ENCODE data around the gene ZBTB1.
A peak's percentile ranks its signal among the peaks of the same experiment; 100 is the strongest.
"Not testable (repeated sequence)": the region's sequence is repeated elsewhere in the genome, so short reads cannot be mapped to it uniquely, and the experiment has no call there.

Gene ZBTB1

DNA sequence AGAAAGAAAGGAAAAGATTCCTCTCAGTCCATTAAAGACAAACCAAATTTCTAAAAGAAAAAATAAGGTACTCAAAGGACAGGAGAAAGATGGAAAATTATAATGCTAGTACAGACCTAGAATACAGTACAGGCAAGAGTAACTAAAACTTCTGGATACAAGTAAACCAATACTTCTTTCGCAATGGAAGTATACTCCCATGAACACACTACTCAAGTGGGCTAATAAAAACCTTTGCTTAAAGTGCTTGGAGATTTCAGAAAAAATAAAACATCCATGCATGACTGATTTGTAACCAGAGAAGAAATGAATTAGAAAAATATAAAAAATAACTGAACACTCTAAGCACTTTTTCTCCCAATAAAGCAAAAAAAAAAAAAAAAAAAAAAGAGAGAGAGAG, 4.5 kb upstream of the ZBTB1 start:
- DNase-seq: no peak

DNA sequence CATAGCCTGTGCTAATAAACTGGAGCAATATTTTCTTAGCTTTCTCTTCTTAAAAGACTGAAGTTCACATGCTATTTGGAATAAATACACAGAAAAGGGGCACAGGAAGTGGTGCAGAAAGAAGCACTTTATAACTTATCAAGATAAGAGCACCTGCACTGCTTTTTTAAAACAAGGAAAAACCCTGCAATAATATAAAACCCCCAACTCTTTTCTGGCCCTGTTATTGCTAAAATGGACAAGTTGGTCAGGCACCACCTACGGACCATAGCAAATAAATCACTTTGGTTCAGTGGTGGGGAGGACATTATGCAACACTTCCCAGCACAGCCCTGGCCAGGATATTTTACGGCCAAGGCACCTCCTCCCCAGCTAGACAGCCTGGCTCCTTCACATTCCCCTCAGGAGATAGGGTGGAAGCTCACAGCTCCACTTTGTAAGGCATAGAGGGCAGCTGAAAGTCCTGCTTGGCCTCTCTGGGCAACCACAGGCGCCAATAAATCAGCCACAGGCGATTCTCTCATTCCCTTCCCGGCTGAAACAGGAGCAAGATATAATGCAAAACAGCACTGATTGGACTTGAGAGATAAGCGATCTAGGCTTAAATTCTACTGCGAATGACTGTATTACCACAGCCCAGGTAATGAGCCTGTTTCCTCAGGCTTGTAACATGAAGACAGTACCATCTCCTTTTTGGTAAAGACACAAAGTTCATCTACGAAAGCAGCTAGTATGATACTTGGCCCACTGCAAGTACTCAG, 3.0 kb upstream of the ZBTB1 start:
- DNase-seq: no peak

DNA sequence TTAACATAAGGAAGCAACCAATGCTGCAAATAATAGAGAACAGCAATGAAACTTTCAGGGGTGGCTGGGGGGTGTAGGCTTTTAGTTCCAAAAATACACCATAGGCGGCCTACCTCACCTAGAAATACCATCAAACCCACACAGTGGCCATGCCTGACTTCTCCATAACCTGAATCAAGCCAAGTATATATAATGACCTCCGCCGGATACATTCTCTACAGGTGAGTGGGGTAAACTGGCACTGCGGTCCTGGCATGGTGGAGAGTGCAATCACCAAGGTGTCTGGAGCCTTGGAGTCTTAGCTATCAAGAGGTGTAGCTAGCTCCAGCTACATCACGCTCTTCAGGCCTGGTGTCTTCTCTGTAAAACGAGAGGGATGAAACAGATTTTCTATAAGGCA, 2.1 kb upstream of the ZBTB1 start:
- no peak for DNase-seq

DNA sequence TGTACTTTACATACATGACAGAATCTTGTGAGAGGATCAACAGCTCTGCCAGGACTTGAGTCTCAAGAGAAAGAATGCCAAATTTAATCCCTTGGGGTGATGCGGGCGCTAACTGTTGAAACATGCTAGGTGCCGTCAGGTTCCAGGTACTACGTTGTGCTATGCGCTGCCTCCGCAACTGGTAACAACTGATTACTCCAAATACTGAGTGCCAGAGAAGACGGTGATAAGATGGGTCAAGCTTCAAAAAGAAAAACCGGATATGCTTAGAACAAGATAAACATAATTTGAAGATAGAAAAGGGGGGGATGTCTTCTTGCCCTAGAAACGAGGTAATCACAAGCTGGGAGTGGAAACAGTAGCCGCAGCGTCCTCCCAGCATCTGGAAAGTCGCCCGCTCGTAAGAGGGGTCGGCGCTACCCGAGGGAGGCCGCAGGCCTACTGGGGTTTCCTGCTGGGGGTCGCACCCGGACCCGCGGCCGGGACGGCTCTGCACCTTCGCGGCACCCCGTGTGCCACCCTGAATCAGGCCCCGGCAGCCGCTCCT, 1.6 kb upstream of the ZBTB1 start:
- DNase-seq: no peak

DNA sequence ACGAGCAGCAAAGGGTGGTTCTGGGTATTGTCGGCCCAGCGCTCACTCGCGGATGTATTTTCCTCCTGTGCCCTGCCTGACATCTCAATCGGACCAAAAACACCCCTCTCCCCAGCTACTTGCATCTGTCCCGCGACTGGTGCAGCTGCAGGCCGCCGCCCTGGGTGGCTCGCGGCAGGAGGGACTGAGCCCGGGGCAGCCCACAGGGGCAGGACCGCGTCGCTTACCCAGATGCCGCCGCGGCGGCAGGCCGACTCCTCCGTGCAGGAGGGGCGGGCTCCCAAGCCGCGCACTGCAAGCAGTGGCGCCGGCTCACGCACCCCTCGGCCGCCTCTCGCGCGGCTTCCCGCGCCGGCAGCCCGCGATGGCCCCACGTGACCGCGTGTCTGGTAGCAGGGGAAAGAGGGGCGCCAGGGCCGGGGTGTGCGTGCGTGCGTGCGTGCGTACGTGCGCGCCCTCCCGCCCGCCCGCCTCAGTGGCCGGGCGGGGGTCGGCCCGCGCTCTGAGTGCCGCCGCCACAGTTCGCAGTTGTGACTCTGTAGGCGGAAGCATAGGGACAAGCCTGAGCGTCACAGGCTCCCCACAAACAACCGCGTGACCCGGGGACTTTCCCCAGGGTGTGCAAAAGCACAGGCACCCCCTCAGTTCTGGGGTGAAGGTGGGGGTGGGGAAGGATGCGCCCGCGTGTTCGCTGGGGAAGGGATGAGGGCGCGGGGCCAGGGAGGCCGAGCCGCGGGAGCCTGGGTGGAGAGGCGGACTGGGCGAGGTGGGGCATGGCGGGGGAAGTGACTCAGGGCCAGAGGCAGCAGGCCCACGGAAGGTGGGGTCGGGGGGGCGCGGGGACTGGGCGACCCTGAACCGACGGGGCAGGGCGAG, 898 bp upstream of the ZBTB1 start, which contains the start of gene ZBTB25:
ZBTB25 (minus strand) TSS at position 405 of the 876 bp plus-strand sequence. CDS start 13,305 bp downstream, outside the sequence.
- peak; percentile 94 for DNase-seq

GRCh38 chr14:64504897-64505794, 576 bp downstream of the ZBTB1 start:
- peak; percentile 89 for DNase-seq

GRCh38 chr14:64506721-64507120, 2.2 kb downstream of the ZBTB1 start:
- no peak for DNase-seq

GRCh38 chr14:64507376-64508156, 3.0 kb downstream of the ZBTB1 start:
- DNase-seq: no peak

DNA sequence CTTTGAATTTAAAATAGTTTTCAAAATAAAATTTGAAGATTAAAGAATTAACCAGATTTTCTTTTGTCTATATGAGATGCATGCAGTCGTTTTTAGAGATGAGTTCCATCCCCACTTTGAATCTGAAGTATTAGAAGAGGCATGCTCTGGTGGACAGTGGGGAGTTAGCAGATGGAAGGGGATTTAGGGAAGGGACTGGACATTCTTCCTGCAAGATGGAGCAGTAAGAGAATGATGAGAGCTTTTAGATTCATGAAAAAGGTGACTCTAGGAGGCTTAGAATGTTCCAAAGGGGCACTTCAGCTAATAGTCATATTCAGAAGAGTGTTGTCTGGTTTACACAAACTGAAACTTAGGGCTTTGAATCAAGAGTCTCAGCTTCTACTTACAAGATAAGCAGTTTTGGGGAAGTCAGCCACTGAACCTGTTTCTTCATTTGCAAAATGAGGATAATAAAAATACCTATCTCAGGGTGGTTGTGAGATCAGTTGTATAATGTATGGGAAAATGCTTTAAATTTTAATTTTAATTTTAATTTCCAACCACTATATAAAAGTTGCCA, 3.7 kb downstream of the ZBTB1 start:
- DNase-seq: no peak

- no peak for DNase-seq
Observed at GRCh38 chr14:64509036-64509435, 4.5 kb downstream of the ZBTB1 start.

DNA sequence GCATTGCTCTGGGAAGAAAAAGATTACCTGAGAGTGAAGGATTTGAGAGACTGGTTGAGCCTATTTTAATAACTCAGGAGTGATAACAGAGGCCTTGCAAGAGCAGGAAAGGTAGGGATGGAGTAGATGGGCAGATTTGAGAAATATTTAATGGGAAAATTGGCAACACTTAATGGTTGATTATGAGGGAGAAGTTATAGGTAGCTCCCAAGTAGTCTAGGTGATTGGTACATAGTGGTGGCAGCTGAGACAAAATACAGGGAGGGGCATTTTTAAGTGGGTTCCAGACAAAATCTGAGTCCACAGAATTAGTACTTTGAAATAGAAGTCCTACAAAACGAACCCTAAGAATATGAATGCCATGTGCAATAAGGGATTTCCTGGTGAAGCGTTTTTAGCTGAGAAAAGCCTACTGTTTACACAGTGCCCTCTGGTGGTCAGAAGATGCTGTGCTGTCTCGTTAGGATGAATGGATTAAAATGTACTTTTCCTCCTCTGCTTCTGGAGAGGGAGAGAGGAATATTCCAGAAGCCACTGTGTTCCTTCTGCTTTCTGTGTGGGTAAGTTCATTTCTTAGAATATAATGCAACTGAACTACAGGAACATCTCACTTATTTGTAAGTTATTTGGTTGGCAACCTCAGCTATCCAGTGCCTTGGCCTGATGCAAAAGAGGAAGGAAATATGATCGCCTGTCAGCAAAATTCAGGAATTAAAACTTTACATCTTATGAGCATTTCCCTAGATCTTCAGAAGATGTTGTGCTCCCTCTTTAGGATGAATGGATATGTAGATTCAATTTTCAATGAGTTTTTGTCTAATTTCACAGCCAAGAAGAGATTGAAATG, 6.5 kb downstream of the ZBTB1 start:
- DNase-seq: peak; percentile 68

DNA sequence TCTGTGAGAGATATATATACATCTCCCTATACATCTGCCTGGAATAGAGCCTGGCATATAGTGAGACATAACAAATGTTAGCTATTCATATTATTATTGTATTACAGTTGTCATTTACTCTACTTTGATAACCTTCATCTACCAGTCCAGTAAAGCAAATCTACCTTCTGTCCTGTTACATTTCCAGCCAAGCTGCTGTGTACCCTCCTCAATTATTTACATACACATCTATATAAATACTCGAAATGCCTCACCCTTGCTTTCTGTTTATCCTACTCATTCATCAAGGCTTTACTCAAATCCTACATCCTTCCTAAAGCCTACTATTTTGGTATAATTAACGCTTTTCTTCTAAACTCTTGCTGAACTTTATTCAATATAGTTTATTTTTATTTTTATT, 8.7 kb downstream of the ZBTB1 start:
- no peak for DNase-seq

GRCh38 chr14:64515053-64515452, 10.5 kb downstream of the ZBTB1 start:
- DNase-seq: no peak

DNA sequence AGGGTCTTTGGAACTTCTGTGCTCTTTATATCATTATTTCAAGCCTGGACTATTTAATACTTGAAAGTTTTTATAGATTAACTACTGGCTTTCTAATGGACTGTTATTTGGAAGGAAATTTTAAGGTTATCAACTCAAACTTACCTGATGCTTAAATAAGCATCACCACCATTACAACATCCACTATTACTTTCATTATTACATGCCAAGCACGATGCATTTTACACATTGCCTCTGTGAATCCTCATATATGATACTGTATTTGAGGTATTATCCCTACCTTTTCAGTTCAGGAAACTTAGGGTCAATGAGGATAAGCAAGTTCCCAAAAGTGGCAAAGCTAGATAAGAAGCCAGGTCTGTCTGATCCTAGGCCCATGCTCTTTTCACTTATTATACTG, 12.4 kb downstream of the ZBTB1 start:
- DNase-seq: no peak

DNA sequence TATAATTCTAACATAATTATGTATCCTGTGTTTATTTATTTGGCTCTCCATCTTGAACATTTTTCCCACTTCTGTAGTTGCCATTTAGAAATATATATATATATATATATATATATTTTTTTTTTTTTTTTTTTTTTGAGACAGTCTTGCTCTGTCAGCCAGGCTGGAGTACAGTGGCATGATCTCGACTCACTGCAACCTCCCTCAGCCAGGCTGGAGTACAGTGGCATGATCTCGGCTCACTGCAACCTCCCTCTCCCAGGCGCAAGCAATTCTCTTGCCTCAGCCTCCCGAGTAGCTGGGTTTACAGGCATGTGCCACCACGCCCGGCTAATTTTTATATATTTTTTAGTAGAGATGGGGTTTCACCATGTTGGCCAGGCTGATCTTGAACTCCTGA, 13.1 kb downstream of the ZBTB1 start:
- DNase-seq: not testable (repeated sequence)

GRCh38 chr14:64518229-64518628, 13.7 kb downstream of the ZBTB1 start:
- DNase-seq: no peak

GRCh38 chr14:64520699-64521098, 16.1 kb downstream of the ZBTB1 start:
- DNase-seq: no peak

GRCh38 chr14:64522591-64523355, 18.2 kb downstream of the ZBTB1 start:
- no peak for DNase-seq

- DNase-seq: no peak
Observed at GRCh38 chr14:64525354-64525753, 20.8 kb downstream of the ZBTB1 start.

GRCh38 chr14:64531567-64531966, 27.0 kb downstream of the ZBTB1 start:
- no peak for DNase-seq

All from activated CD8-positive, alpha-beta memory T cell treated with anti-CD3 and anti-CD28 coated beads, Interleukin-2, amount 50 U/mL, for 48 hours (primary cell).